ENCODE results near the gene SOCS6. TPM values are rescaled to one million over a fixed set of nuclear protein-coding genes. Genes with fewer than 3 reads are reported as not detected.
A peak's percentile ranks its signal among the peaks of the same experiment; 100 is the strongest.

The SOCS6 gene
- total and polyA plus RNA-seq, 2 of the 13 experiments (the other 11 are each of a cell fraction or from before 2014, with no cell fraction given) = 18.6 to 38.3 TPM

DNA sequence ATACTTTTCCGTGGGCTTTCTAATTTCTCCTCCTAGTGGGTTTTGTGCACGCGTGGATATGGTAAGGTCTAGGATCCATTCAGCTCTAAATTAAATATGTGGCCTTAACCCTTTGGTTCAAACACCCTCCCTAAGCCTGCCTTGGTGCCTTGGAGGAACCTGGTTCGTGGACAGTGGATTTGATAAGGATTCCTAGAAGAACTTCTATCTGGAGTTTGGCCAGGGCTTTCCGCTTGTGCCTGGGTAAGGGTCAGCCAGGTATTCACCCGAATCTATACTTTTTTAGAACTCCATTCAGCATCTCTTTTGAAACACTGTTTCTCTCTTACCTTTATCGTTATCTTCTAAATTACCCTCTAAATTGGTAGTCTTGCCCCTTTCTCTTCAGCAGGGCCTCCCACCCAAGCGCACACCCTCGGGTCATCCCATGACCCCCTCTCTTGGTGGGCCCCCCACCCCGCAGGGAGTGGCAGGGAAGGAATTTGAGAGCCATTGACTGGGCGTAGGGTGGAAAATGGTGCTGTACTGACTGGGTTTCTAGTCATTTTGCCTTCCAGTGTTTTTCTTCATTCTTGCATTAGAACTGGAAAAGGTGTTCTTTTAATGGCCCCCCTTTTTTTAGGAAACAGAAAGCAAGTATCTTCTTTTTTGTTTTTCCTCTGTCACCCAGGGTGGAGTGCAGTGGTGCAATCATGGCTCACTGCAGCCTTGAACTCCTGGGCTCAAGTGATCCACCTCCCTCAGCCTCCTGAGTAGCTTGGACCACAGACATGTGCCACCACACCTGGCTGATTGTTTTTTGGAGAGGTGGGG, 1.8 kb downstream of the SOCS6 start (continued):
- TF ChIP-seq ZBTB7A (CRISPR knock-in tag; IDR thresholded peaks at IDR 0.05) (no peak), ZNF75D (CRISPR knock-in tag; IDR thresholded peaks at IDR 0.05; ENCODE audit: borderline replicate concordance) (no peak), KDM1A (CRISPR knock-in tag; IDR thresholded peaks at IDR 0.05) (no peak), KAT8 (CRISPR knock-in tag; IDR thresholded peaks at IDR 0.05) (no peak), TBX2 (CRISPR knock-in tag; IDR thresholded peaks at IDR 0.05; ENCODE audit: borderline replicate concordance) (0 out of 2 replicates have a peak, but pooled peaks have one; percentile 15), SYNCRIP (IDR thresholded peaks at IDR 0.05; ENCODE audit: insufficient read depth, low read depth, low read length) (no peak), ZNF589 (CRISPR knock-in tag; conservative IDR thresholded peaks at IDR 0.05) (no peak), ZNF292 (CRISPR knock-in tag; IDR thresholded peaks at IDR 0.05; ENCODE audit: borderline replicate concordance, low read depth) (0 out of 2 replicates have a peak, but pooled peaks have one; percentile 27), LCORL (IDR thresholded peaks at IDR 0.05) (no peak), LCORL (CRISPR knock-in tag; IDR thresholded peaks at IDR 0.05) (no peak), ZNF550 (CRISPR knock-in tag; IDR thresholded peaks at IDR 0.05; ENCODE audit: borderline replicate concordance) (no peak), ZNF354B (CRISPR knock-in tag; IDR thresholded peaks at IDR 0.05) (no peak)
- TF ChIP-seq, protein P1, sequence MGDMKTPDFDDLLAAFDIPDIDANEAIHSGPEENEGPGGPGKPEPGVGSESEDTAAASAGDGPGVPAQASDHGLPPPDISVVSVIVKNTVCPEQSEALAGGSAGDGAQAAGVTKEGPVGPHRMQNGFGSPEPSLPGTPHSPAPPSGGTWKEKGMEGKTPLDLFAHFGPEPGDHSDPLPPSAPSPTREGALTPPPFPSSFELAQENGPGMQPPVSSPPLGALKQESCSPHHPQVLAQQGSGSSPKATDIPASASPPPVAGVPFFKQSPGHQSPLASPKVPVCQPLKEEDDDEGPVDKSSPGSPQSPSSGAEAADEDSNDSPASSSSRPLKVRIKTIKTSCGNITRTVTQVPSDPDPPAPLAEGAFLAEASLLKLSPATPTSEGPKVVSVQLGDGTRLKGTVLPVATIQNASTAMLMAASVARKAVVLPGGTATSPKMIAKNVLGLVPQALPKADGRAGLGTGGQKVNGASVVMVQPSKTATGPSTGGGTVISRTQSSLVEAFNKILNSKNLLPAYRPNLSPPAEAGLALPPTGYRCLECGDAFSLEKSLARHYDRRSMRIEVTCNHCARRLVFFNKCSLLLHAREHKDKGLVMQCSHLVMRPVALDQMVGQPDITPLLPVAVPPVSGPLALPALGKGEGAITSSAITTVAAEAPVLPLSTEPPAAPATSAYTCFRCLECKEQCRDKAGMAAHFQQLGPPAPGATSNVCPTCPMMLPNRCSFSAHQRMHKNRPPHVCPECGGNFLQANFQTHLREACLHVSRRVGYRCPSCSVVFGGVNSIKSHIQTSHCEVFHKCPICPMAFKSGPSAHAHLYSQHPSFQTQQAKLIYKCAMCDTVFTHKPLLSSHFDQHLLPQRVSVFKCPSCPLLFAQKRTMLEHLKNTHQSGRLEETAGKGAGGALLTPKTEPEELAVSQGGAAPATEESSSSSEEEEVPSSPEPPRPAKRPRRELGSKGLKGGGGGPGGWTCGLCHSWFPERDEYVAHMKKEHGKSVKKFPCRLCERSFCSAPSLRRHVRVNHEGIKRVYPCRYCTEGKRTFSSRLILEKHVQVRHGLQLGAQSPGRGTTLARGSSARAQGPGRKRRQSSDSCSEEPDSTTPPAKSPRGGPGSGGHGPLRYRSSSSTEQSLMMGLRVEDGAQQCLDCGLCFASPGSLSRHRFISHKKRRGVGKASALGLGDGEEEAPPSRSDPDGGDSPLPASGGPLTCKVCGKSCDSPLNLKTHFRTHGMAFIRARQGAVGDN (CRISPR knock-in tag; IDR thresholded peaks at IDR 0.05) = peak; percentile 57
- TF ChIP-seq, protein P2, sequence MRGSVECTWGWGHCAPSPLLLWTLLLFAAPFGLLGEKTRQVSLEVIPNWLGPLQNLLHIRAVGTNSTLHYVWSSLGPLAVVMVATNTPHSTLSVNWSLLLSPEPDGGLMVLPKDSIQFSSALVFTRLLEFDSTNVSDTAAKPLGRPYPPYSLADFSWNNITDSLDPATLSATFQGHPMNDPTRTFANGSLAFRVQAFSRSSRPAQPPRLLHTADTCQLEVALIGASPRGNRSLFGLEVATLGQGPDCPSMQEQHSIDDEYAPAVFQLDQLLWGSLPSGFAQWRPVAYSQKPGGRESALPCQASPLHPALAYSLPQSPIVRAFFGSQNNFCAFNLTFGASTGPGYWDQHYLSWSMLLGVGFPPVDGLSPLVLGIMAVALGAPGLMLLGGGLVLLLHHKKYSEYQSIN (CRISPR knock-in tag; IDR thresholded peaks at IDR 0.05; ENCODE audit: borderline replicate concordance) = no peak
- TF ChIP-seq, protein P3, sequence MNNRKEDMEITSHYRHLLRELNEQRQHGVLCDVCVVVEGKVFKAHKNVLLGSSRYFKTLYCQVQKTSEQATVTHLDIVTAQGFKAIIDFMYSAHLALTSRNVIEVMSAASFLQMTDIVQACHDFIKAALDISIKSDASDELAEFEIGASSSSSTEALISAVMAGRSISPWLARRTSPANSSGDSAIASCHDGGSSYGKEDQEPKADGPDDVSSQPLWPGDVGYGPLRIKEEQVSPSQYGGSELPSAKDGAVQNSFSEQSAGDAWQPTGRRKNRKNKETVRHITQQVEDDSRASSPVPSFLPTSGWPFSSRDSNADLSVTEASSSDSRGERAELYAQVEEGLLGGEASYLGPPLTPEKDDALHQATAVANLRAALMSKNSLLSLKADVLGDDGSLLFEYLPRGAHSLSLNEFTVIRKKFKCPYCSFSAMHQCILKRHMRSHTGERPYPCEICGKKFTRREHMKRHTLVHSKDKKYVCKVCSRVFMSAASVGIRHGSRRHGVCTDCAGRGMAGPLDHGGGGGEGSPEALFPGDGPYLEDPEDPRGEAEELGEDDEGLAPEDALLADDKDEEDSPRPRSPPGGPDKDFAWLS (CRISPR knock-in tag; IDR thresholded peaks at IDR 0.05; ENCODE audit: borderline replicate concordance) = no peak
- TF ChIP-seq, protein P4, sequence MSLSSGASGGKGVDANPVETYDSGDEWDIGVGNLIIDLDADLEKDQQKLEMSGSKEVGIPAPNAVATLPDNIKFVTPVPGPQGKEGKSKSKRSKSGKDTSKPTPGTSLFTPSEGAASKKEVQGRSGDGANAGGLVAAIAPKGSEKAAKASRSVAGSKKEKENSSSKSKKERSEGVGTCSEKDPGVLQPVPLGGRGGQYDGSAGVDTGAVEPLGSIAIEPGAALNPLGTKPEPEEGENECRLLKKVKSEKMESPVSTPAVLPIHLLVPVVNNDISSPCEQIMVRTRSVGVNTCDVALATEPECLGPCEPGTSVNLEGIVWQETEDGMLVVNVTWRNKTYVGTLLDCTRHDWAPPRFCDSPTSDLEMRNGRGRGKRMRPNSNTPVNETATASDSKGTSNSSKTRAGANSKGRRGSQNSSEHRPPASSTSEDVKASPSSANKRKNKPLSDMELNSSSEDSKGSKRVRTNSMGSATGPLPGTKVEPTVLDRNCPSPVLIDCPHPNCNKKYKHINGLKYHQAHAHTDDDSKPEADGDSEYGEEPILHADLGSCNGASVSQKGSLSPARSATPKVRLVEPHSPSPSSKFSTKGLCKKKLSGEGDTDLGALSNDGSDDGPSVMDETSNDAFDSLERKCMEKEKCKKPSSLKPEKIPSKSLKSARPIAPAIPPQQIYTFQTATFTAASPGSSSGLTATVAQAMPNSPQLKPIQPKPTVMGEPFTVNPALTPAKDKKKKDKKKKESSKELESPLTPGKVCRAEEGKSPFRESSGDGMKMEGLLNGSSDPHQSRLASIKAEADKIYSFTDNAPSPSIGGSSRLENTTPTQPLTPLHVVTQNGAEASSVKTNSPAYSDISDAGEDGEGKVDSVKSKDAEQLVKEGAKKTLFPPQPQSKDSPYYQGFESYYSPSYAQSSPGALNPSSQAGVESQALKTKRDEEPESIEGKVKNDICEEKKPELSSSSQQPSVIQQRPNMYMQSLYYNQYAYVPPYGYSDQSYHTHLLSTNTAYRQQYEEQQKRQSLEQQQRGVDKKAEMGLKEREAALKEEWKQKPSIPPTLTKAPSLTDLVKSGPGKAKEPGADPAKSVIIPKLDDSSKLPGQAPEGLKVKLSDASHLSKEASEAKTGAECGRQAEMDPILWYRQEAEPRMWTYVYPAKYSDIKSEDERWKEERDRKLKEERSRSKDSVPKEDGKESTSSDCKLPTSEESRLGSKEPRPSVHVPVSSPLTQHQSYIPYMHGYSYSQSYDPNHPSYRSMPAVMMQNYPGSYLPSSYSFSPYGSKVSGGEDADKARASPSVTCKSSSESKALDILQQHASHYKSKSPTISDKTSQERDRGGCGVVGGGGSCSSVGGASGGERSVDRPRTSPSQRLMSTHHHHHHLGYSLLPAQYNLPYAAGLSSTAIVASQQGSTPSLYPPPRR (CRISPR knock-in tag; IDR thresholded peaks at IDR 0.05; ENCODE audit: borderline replicate concordance) = no peak

Measured in HepG2 (cell line).